Lower leg skin (tissue), 4 donors: ENCODE results near the gene RPH3AL. TPM values are rescaled to one million over a fixed set of nuclear protein-coding genes. Genes with fewer than 3 reads are reported as not detected.

Experiments used
- DNase-seq, 2 donors: peaks; one replicate each; pipeline ENCODE4 v3.0.0-alpha.2; 2019; ENCODE audit warnings: low spot score in 2 of 2
- H3K4me3 ChIP-seq: fragments of 200-600 bp; sonication (generic); 2 replicates; pipeline ENCODE4 v1.5.1; 2017; ENCODE audit warnings: mild to moderate bottlenecking, low read depth; ENCODE audit not compliant: poor library complexity, severe bottlenecking
- POLR2A ChIP-seq, 2 donors: fragments of 450-650 bp; IDR thresholded peaks; one replicate each; pipeline ENCODE4 v1.6.1; 2016 to 2017; ENCODE audit warnings: antibody characterized with exemption in 2 of 2, mild to moderate bottlenecking in 1 of 2, moderate library complexity in 1 of 2
- WGBS, 2 donors: methylation state at CpG; one replicate each; pipeline ENCODE4 v1.1.5; 2018; 5-methylcytosine and 5-hydroxymethylcytosine counted together
- intact Hi-C: fragments of 100-400 bp; cut with DNase I; formaldehyde crosslinking; loops from one replicate; pipeline ENCODE4 v1.15.0; 2023; ENCODE audit warnings: low total_unique reads
- total RNA-seq, 4 donors: library from RNA; depleted of rRNA; stranded (reverse); fragments of >200 nt; gene quantifications; one replicate each; pipeline ENCODE4 v1.1.0, GENCODE V29; 2016
- TF ChIP-seq, protein P1 (sequence below), 3 donors: fragments of 450-650 bp; IDR thresholded peaks; one replicate each; pipeline ENCODE4 v1.5.1; 2016; ENCODE audit warnings: antibody characterized with exemption in 3 of 3, mild to moderate bottlenecking in 3 of 3, moderate library complexity in 2 of 3

The RPH3AL gene
- total RNA-seq, 4 donors from 2014 or later: 8.6 to 22.9 (median 15.9) TPM

DNA sequence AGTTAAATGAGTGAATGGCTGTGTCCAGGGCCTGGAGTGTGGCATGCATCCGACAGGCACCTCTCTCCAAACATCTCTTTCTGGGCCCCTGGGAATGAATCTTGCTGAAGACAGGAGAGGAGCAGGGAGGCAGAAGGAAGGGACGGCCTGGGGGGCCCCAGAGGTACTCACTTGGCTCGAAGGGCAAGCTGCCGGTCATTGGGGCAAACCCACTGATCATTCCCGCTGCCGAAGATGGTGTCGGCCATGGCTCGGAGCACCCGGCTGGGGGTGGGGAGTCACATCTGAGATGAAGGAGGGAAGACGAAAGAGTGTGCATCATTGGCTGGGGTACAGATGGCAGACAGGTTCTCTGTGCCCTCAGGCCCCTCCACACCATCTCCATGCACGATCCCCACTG lies 25.3 kb downstream of the RPH3AL start:
- DNase-seq: no peak
- intact Hi-C loops: no loop called here
- 92 to 93% methylated on average over 11 of the region's 11 CpGs for WGBS, 2 donors
- H3K4me3 ChIP-seq: no peak overlapping the region
- TF ChIP-seq, protein P1, sequence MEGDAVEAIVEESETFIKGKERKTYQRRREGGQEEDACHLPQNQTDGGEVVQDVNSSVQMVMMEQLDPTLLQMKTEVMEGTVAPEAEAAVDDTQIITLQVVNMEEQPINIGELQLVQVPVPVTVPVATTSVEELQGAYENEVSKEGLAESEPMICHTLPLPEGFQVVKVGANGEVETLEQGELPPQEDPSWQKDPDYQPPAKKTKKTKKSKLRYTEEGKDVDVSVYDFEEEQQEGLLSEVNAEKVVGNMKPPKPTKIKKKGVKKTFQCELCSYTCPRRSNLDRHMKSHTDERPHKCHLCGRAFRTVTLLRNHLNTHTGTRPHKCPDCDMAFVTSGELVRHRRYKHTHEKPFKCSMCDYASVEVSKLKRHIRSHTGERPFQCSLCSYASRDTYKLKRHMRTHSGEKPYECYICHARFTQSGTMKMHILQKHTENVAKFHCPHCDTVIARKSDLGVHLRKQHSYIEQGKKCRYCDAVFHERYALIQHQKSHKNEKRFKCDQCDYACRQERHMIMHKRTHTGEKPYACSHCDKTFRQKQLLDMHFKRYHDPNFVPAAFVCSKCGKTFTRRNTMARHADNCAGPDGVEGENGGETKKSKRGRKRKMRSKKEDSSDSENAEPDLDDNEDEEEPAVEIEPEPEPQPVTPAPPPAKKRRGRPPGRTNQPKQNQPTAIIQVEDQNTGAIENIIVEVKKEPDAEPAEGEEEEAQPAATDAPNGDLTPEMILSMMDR (IDR thresholded peaks at IDR 0.05): no peak
- TF ChIP-seq POLR2A (IDR thresholded peaks at IDR 0.05): no peak

DNA sequence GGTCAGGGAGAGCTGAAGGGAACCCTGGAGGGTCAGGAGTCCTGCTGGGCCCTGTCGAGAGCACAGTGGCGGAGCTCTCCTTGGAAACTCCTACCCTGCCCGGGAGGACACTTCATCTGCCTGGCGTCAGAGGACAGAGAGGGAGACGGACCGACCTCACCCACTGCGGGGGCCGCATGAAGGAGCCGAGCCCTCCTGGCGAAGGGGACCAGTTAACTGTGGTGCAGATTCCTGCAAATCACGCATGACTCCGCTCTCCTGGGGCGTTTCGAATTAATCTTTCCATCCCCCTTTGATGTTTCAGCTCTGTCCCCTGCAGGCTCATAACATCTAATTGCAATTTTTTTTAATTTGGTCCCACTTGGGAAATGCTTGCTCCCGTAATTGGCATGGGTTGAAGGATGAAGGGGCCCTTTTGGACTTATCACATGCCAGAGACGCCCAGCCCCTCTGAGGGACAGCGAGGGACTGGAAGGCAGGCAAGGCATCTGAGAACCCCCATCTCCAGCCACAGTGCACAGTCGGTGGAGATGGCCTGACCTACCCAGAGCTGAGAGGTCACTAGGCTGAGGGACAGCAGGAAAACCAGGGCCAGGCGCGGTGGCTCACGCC lies 26.5 kb downstream of the RPH3AL start:
- intact Hi-C loops: no loop called here
- TF ChIP-seq POLR2A (IDR thresholded peaks at IDR 0.05): no peak
- TF ChIP-seq, protein P1 (IDR thresholded peaks at IDR 0.05): no peak
- H3K4me3 ChIP-seq: no peak overlapping the region
- WGBS, 2 donors: 83 to 89% methylated on average over 20 to 21 of the region's 21 CpGs
- DNase-seq: no peak

DNA sequence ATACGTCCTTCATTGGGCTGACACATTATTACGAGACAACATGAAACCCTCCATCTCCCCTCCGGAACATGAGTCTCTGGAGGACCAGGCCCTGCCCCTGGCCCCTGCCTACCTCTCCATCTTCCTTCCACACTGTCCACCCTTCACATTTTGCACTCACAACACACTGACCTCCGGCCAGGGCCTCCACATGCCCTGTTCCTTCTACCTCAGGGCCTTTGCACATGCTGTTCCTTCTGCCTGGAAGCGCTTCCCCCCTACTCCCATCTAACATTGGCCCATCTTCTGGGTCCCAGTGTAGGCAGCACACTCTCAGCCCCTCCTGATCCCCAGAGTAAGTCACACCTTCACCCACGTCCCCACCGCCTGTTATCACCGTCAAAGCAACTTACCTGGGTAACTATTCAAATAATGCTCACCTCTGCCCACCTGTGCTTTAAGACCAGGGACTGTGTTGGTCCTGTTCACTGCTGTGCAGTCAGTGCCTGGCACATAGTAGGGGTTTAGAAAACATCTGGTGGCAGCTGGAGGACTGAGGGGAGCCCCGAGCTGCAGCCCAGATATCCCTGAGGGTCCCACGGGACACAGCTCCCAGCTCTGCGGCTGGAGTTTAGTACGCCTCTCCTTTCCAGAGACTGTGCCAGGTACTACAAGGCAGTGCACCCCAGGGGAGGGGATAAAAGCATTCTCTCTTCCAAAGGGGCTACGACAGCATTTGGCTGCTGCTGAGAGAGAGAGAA lies 27.2 kb downstream of the RPH3AL start:
- no peak overlapping the region for H3K4me3 ChIP-seq
- TF ChIP-seq POLR2A (IDR thresholded peaks at IDR 0.05): no peak
- TF ChIP-seq, protein P1 (IDR thresholded peaks at IDR 0.05): no peak
- 90 to 92% methylated on average over 13 of the region's 13 CpGs for WGBS, 2 donors
- DNase-seq: no peak
- intact Hi-C loops: no loop called here

DNA sequence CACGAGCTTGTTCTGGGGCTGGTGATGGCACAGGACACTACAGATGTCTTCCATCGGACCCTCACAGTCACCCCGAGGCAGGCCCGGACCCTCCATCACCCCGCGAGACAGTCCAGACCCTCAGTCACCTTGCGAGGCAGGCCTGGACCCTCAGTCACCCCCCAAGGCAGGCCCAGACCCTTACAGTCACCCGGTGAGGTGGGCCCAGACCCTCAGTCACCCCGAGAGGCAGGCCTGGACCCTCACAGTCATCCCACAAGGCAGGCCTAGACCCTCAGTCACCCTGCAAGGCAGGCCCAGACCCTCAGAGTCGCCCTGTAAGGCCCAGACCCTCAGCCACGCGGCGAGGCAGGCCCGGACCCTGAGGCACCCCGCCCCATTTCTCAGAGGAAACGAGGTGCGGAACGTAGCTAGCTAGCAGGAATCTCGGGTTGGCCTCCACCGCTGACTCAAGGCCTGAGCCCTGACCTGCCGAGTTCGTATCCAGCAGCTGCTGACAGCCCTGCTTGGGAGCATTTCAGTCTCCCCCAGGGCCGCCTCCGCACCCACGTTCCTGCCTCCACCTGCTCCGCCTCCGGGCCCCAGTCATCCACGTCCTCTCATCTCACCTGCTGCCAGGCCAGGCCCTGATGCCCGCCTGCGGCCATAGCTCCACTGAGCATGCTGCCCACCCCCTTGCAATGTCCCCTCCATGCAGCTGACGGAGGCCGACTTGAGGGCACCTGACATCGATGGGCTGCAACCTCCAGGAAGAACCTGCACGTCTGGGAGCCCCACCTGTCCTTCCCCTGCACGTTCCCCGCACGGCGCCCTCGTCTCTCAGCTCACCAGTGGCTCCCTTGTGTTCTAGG lies 28.7 kb downstream of the RPH3AL start:
- no peak overlapping the region for H3K4me3 ChIP-seq
- WGBS, 2 donors: 91% methylated on average over 36 to 38 of the region's 39 CpGs
- intact Hi-C loops: no loop called here
- TF ChIP-seq, protein P1 (IDR thresholded peaks at IDR 0.05): no peak
- TF ChIP-seq POLR2A (IDR thresholded peaks at IDR 0.05): no peak
- DNase-seq: no peak

DNA sequence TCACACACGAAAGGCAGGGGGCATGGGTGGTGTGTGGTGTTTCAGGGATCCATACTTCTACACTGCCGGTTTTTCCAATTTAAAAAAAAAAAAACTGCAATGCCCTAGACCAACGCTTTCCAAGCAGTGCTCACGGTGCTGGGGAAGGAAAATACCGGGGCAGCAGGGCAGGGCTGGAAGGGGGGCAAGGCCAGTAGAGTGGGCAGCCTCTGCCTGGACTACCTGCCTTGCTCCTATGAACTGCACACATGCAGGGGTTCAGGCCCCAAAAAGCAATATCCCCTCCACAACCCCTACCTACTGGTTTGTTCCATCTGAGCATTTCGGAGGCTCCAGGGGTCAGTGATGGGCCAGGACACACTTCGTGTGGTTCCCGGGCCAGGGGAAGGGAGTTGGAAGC lies 29.4 kb downstream of the RPH3AL start:
- intact Hi-C loops: no loop called here
- no peak for TF ChIP-seq POLR2A (IDR thresholded peaks at IDR 0.05)
- TF ChIP-seq, protein P1 (IDR thresholded peaks at IDR 0.05): no peak
- no peak for DNase-seq
- no peak overlapping the region for H3K4me3 ChIP-seq
- 76 to 88% methylated on average over 8 of the region's 8 CpGs for WGBS, 2 donors
